HepG2 (cell line): Measurements from ENCODE around the gene CLDN3. TPM values are rescaled to one million over a fixed set of nuclear protein-coding genes. Genes with fewer than 3 reads are reported as not detected.

Experiments
- ATAC-seq: fragments of 200-7000 bp; cut with Tn5 transposase; 3 replicates; pipeline ENCODE4 v1.9.1; 2020; ENCODE audit warnings: mild to moderate bottlenecking, moderate library complexity
- BruUV-seq: library from RNA; stranded (reverse); fragments of 400-500 nt; replicated peaks from 2 replicates; lab custom pipeline; 2021; lab: Mats Ljungman, UMichigan
- CTCF ChIA-PET: fragments of 300-600 bp; formaldehyde crosslinking; extraction: SDS; loops from one replicate; lab custom pipeline; 2021; ENCODE audit warnings: low total read pairs, inconsistent platforms, low intra/inter-chr PET ratio; lab: Yijun Ruan, JAX
- POLR2A ChIA-PET: fragments of 350-600 bp; sonication (Branson Sonifier 250); formaldehyde crosslinking; loops from one replicate; lab custom pipeline; 2020; ENCODE audit warnings: antibody characterized with exemption, inconsistent platforms; lab: Yijun Ruan, JAX
- DNase-seq: peaks from one replicate; pipeline ENCODE4 v3.0.0-alpha.2; 2015; ENCODE audit warnings: low spot score
- FAIRE-seq: peaks from 3 replicates; lab custom pipeline; 2011; peaks lifted over from hg19 to GRCh38; lab: Jason Lieb, UNC
- H2AFZ ChIP-seq: one replicate; pipeline ENCODE4 v1.6.1; 2011; ENCODE audit warnings: low read length, inconsistent platforms
- H3K27ac ChIP-seq: fragments of 300-600 bp; 3 replicates; pipeline ENCODE4 v1.8.0; 2011; ENCODE audit warnings: mixed run types, mild to moderate bottlenecking, mixed read lengths, low read length, inconsistent platforms; ENCODE audit not compliant: insufficient read depth; ENCODE audit errors: extremely low read length
- H3K27me3 ChIP-seq, 2 experiments: fragments of 200-600 bp in 1 of 2; 2 replicates in 1 of 2; 3 replicates in 1 of 2; pipeline versions ENCODE4 v1.6.0 to v1.8.0; 2011; ENCODE audit warnings: low read length in 2 of 2, mild to moderate bottlenecking in 2 of 2, moderate library complexity in 2 of 2, inconsistent platforms in 1 of 2; ENCODE audit not compliant: insufficient read depth in 2 of 2, control insufficient read depth in 1 of 2
- H3K36me3 ChIP-seq, 2 experiments: fragments of 200-600 bp in 1 of 2; replicated peaks in 1 of 2; 2 replicates in 1 of 2; 3 replicates in 1 of 2; pipeline versions ENCODE4 v1.5.1 to v1.8.0; 2011; ENCODE audit warnings: low read length in 2 of 2, inconsistent platforms in 1 of 2; ENCODE audit not compliant: insufficient read depth in 2 of 2, control insufficient read depth in 1 of 2
- H3K4me1 ChIP-seq: 2 replicates; pipeline ENCODE4 v1.5.1; 2012; ENCODE audit warnings: low read length, inconsistent platforms; ENCODE audit not compliant: insufficient read depth
- H3K4me2 ChIP-seq: 2 replicates; pipeline ENCODE4 v1.6.0; 2011; ENCODE audit warnings: low read depth, low read length, inconsistent platforms
- H3K4me3 ChIP-seq, 3 experiments: fragments of 200-600 bp in 1 of 3; sonication (generic), shearing (Covaris generic) in 1 of 3; replicated peaks in 1 of 3; 2 replicates each; pipeline ENCODE4 v1.5.1; 2011 to 2016; ENCODE audit warnings: low read length in 3 of 3, inconsistent platforms in 2 of 3, low read depth in 2 of 3, mild to moderate bottlenecking in 2 of 3, control low read depth in 1 of 3, mixed read lengths in 1 of 3; ENCODE audit not compliant: insufficient read depth in 1 of 3
- H3K79me2 ChIP-seq: one replicate; pipeline ENCODE4 v1.6.1; 2011; ENCODE audit warnings: low read length, inconsistent platforms; ENCODE audit not compliant: insufficient read depth
- H3K9ac ChIP-seq: 2 replicates; pipeline ENCODE4 v1.6.0; 2011; ENCODE audit warnings: mild to moderate bottlenecking, low read depth, low read length, inconsistent platforms; ENCODE audit not compliant: insufficient read depth
- H3K9me3 ChIP-seq: 2 replicates; pipeline ENCODE4 v1.5.1; 2012; ENCODE audit warnings: mild to moderate bottlenecking, low read length
- H4K20me1 ChIP-seq: 2 replicates; pipeline ENCODE4 v1.6.0; 2011; ENCODE audit warnings: inconsistent platforms, mild to moderate bottlenecking, low read length, moderate library complexity; ENCODE audit not compliant: insufficient read depth
- SETDB1 ChIP-seq: sonication (generic); formaldehyde crosslinking; IDR thresholded peaks from 2 replicates; pipeline ENCODE4 v1.5.1; 2020; ENCODE audit warnings: missing genetic modification reagents, mild to moderate bottlenecking, borderline replicate concordance
- ZFYVE20 ChIP-seq: sonication (generic); formaldehyde crosslinking; IDR thresholded peaks from 2 replicates; pipeline ENCODE4 v1.8.0; 2023; ENCODE audit warnings: low read depth, mild to moderate bottlenecking, moderate library complexity, missing genetic modification reagents, borderline replicate concordance
- ZNF263 ChIP-seq: sonication (generic); formaldehyde crosslinking; IDR thresholded peaks from 2 replicates; pipeline ENCODE4 v1.4.0; 2020; ENCODE audit warnings: missing genetic modification reagents
- ZNF432 ChIP-seq: sonication (generic); formaldehyde crosslinking; IDR thresholded peaks from 2 replicates; pipeline ENCODE4 v1.5.0; 2020; ENCODE audit warnings: missing genetic modification reagents, mild to moderate bottlenecking, borderline replicate concordance
- ZNF773 ChIP-seq: sonication (generic); formaldehyde crosslinking; IDR thresholded peaks from 2 replicates; pipeline ENCODE4 v1.4.0; 2020; ENCODE audit warnings: missing genetic modification reagents, borderline replicate concordance
- WGBS: methylation state at CpG from one replicate; pipeline ENCODE4 v1.1.6; 2017; ENCODE audit warnings: low lambda C conversion rate; 5-methylcytosine and 5-hydroxymethylcytosine counted together
- in situ Hi-C: cut with HindIII; loops from 2 replicates; pipeline ENCODE4 v1.10.0; 2017; ENCODE audit warnings: low pct_unique_long_range_greater_than_20kb; ENCODE audit not compliant: extremely low pct_ligation_motif_present
- intact Hi-C: fragments of 100-400 bp; cut with micrococcal nuclease; formaldehyde crosslinking; loops from one replicate; pipeline ENCODE4 v1.10.0; 2022; ENCODE audit not compliant: unreplicated experiment
- polyA plus RNA-seq, 8 experiments: library from polyadenylated mRNA; depleted of rRNA in 3 of 8; stranded (reverse) in 7 of 8; unstranded in 1 of 8; fragments of >200 nt; fragmentation: Illumina TruSeq in 4 of 8; extraction: Trizol in 4 of 8; gene quantifications; 2 replicates each; pipeline versions ENCODE4 v1.2.1 to v1.2.3, GENCODE V29; 2011 to 2016; ENCODE audit warnings: low read depth in 4 of 8, missing spikeins in 1 of 8, mixed read lengths in 1 of 8; ENCODE audit not compliant: insufficient read depth in 1 of 8
- total RNA-seq, 5 experiments: library from RNA; depleted of rRNA; stranded (reverse); fragments of >200 nt; fragmentation: Illumina TruSeq; extraction: Trizol; gene quantifications; 2 replicates each; pipeline ENCODE4 v1.2.3, GENCODE V29; 2016; ENCODE audit warnings: low read depth in 1 of 5
- TF ChIP-seq, protein P1 (sequence below): sonication (generic); formaldehyde crosslinking; IDR thresholded peaks from 2 replicates; pipeline ENCODE4 v1.5.0; 2020; ENCODE audit warnings: mild to moderate bottlenecking, missing genetic modification reagents
- TF ChIP-seq, protein P2 (sequence below): sonication (generic); formaldehyde crosslinking; IDR thresholded peaks from 2 replicates; pipeline ENCODE4 v1.5.0; 2020; ENCODE audit warnings: missing genetic modification reagents
- TF ChIP-seq, protein P3 (sequence below): sonication (generic); formaldehyde crosslinking; IDR thresholded peaks from 2 replicates; pipeline ENCODE4 v1.5.1; 2020; ENCODE audit warnings: mild to moderate bottlenecking, missing genetic modification reagents
- TF ChIP-seq, protein P4 (sequence below): sonication (generic); formaldehyde crosslinking; IDR thresholded peaks from 2 replicates; pipeline ENCODE4 v1.5.0; 2020; ENCODE audit warnings: mild to moderate bottlenecking, missing genetic modification reagents, borderline replicate concordance

Gene CLDN3
- total and polyA plus RNA-seq, 2 of the 13 experiments (the other 11 are each of a cell fraction or from before 2014, with no cell fraction given) = 0.31 to 0.51 TPM

DNA sequence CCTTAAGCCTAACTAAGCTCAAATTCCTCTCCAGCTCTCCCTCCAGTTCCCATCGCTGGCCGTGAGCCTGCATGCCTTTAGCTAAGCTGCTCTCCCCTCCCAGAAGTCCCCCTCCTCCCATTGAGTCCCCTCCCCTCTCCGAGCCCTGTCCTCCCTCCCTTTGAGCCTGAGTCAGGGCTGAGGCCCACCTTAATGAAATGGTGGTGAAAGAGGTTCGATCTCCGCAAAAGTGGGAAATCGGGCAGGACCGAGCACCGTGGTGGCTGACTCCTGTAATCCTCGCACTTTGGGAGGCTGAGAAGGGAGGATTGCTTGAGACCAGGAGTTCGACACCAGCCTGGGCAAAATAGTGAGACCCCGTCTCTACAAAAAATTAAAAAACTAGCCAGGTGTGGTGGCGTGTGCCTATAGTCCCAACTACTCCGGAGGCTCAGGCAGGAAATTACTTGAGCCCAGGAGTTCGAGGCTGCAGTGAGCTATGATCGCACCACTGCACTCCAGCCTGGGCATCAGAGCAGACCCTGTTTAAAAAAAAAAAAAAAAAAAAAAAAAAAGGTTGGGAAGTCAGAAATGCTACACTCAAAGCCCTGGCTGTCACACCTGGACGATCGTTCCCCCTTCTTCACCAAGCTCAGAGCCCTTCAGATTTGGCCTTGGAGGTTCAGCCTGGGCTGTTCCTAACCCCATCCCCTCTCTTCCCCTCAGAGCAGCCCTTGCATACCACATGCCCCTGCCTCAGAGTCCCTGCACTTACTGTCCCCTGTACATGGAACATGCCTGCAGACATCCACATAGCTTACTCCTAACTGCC lies 995 bp upstream of the CLDN3 start:
- Histone ChIP-seq H4K20me1 (no peaks in the 10 kb centered on the region), H3K79me2 (no peaks in the 10 kb centered on the region), H3K27me3 (peaks cover 0 to 2% of the 10 kb centered on the region in 2 experiments; a peak in 2 of 5 replicates), H3K4me2 (peak overlapping the region; percentile 70), H3K9ac (no peak overlapping the region), H3K4me3 (peak overlapping the region; percentile 23 to 64 (median 43); a peak in 3 of 6 replicates), H3K4me1 (peaks cover 40% of the 10 kb centered on the region), H3K36me3 (no peaks in the 10 kb centered on the region), H2AFZ (no peak overlapping the region), H3K27ac (no peak overlapping the region), H3K9me3 (no peaks in the 10 kb centered on the region)
- WGBS = 67% methylated on average over 17 of the region's 17 CpGs
- POLR2A ChIA-PET = interaction anchor here (1.1 kb wide), 1 partner anchor 71 kb away, joined by 3 read pairs; the partner anchor contains the start of gene METTL27
- no peak for DNase-seq
- TF ChIP-seq ZNF773 (CRISPR knock-in tag) = no peak
- no peak for TF ChIP-seq ZNF432 (CRISPR knock-in tag)
- TF ChIP-seq, protein P1, sequence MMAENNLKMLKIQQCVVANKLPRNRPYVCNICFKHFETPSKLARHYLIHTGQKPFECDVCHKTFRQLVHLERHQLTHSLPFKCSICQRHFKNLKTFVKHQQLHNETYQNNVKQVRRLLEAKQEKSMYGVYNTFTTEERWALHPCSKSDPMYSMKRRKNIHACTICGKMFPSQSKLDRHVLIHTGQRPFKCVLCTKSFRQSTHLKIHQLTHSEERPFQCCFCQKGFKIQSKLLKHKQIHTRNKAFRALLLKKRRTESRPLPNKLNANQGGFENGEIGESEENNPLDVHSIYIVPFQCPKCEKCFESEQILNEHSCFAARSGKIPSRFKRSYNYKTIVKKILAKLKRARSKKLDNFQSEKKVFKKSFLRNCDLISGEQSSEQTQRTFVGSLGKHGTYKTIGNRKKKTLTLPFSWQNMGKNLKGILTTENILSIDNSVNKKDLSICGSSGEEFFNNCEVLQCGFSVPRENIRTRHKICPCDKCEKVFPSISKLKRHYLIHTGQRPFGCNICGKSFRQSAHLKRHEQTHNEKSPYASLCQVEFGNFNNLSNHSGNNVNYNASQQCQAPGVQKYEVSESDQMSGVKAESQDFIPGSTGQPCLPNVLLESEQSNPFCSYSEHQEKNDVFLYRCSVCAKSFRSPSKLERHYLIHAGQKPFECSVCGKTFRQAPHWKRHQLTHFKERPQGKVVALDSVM (CRISPR knock-in tag) = peak; percentile 45; the same call in 1 of the 2 replicates
- no peak for TF ChIP-seq SETDB1 (CRISPR knock-in tag)
- TF ChIP-seq, protein P2, sequence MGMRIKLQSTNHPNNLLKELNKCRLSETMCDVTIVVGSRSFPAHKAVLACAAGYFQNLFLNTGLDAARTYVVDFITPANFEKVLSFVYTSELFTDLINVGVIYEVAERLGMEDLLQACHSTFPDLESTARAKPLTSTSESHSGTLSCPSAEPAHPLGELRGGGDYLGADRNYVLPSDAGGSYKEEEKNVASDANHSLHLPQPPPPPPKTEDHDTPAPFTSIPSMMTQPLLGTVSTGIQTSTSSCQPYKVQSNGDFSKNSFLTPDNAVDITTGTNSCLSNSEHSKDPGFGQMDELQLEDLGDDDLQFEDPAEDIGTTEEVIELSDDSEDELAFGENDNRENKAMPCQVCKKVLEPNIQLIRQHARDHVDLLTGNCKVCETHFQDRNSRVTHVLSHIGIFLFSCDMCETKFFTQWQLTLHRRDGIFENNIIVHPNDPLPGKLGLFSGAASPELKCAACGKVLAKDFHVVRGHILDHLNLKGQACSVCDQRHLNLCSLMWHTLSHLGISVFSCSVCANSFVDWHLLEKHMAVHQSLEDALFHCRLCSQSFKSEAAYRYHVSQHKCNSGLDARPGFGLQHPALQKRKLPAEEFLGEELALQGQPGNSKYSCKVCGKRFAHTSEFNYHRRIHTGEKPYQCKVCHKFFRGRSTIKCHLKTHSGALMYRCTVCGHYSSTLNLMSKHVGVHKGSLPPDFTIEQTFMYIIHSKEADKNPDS (CRISPR knock-in tag) = no peak
- TF ChIP-seq, protein P3, sequence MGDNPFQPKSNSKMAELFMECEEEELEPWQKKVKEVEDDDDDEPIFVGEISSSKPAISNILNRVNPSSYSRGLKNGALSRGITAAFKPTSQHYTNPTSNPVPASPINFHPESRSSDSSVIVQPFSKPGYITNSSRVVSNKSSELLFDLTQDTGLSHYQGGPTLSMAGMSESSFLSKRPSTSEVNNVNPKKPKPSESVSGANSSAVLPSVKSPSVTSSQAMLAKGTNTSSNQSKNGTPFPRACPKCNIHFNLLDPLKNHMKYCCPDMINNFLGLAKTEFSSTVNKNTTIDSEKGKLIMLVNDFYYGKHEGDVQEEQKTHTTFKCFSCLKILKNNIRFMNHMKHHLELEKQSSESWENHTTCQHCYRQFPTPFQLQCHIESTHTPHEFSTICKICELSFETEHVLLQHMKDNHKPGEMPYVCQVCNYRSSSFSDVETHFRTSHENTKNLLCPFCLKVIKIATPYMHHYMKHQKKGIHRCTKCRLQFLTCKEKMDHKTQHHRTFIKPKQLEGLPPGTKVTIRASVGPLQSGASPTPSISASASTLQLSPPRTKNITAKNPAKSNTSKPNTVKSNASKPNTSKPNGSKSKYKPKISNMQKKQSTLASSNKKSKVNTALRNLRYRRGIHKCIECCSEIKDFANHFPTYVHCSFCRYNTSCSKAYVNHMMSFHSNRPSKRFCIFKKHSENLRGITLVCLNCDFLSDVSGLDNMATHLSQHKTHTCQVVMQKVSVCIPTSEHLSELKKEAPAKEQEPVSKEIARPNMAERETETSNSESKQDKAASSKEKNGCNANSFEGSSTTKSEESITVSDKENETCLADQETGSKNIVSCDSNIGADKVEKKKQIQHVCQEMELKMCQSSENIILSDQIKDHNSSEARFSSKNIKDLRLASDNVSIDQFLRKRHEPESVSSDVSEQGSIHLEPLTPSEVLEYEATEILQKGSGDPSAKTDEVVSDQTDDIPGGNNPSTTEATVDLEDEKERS (CRISPR knock-in tag) = no peak
- TF ChIP-seq ZFYVE20 (CRISPR knock-in tag) = no peak
- TF ChIP-seq ZNF263 (CRISPR knock-in tag) = peak; percentile 82
- TF ChIP-seq, protein P4, sequence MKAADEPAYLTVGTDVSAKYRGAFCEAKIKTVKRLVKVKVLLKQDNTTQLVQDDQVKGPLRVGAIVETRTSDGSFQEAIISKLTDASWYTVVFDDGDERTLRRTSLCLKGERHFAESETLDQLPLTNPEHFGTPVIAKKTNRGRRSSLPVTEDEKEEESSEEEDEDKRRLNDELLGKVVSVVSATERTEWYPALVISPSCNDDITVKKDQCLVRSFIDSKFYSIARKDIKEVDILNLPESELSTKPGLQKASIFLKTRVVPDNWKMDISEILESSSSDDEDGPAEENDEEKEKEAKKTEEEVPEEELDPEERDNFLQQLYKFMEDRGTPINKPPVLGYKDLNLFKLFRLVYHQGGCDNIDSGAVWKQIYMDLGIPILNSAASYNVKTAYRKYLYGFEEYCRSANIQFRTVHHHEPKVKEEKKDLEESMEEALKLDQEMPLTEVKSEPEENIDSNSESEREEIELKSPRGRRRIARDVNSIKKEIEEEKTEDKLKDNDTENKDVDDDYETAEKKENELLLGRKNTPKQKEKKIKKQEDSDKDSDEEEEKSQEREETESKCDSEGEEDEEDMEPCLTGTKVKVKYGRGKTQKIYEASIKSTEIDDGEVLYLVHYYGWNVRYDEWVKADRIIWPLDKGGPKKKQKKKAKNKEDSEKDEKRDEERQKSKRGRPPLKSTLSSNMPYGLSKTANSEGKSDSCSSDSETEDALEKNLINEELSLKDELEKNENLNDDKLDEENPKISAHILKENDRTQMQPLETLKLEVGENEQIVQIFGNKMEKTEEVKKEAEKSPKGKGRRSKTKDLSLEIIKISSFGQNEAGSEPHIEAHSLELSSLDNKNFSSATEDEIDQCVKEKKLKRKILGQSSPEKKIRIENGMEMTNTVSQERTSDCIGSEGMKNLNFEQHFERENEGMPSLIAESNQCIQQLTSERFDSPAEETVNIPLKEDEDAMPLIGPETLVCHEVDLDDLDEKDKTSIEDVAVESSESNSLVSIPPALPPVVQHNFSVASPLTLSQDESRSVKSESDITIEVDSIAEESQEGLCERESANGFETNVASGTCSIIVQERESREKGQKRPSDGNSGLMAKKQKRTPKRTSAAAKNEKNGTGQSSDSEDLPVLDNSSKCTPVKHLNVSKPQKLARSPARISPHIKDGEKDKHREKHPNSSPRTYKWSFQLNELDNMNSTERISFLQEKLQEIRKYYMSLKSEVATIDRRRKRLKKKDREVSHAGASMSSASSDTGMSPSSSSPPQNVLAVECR (CRISPR knock-in tag) = no peak
- BruUV-seq = no TSS peak
- ATAC-seq = no peak
- intact Hi-C loops = no loop called here
- in situ Hi-C loops = no loop called here
- CTCF ChIA-PET = no interaction called here
- no peak for FAIRE-seq
